ENCODE results near the gene ITPR1.

DNA sequence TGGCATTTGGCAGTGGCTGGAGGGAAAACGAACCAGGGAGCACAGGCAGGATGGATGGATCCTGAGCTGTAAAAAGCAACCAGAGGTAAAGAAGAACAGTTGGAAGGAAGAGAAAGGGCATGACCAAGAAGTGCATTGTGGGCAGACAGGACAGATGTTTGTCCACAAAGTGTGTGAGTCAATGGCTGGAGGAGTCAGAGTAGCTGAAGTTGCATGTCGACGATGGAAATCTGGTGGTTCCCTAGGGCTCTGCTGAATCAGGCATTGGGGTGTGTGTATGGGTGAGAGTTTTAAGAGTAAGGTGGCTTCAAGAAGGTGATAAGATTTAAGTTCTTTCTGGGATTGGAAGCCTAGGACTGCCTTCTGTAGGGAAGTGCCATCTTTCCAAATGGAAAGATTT, 272.1 kb downstream of the ITPR1 start:
- TF ChIP-seq, protein P1, sequence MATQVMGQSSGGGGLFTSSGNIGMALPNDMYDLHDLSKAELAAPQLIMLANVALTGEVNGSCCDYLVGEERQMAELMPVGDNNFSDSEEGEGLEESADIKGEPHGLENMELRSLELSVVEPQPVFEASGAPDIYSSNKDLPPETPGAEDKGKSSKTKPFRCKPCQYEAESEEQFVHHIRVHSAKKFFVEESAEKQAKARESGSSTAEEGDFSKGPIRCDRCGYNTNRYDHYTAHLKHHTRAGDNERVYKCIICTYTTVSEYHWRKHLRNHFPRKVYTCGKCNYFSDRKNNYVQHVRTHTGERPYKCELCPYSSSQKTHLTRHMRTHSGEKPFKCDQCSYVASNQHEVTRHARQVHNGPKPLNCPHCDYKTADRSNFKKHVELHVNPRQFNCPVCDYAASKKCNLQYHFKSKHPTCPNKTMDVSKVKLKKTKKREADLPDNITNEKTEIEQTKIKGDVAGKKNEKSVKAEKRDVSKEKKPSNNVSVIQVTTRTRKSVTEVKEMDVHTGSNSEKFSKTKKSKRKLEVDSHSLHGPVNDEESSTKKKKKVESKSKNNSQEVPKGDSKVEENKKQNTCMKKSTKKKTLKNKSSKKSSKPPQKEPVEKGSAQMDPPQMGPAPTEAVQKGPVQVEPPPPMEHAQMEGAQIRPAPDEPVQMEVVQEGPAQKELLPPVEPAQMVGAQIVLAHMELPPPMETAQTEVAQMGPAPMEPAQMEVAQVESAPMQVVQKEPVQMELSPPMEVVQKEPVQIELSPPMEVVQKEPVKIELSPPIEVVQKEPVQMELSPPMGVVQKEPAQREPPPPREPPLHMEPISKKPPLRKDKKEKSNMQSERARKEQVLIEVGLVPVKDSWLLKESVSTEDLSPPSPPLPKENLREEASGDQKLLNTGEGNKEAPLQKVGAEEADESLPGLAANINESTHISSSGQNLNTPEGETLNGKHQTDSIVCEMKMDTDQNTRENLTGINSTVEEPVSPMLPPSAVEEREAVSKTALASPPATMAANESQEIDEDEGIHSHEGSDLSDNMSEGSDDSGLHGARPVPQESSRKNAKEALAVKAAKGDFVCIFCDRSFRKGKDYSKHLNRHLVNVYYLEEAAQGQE (IDR thresholded peaks at IDR 0.05; ENCODE audit: insufficient read depth in 1 of 2, low read depth in 2 of 2, low read length in 2 of 2), result no peak
- TF ChIP-seq POLR2AphosphoS5 (IDR thresholded peaks at IDR 0.05; ENCODE audit: low read depth, low read length) (no peak), SIN3A (IDR thresholded peaks at IDR 0.05; ENCODE audit: borderline replicate concordance, insufficient read depth, low read length) (no peak), TAF1 (IDR thresholded peaks at IDR 0.05; ENCODE audit: borderline replicate concordance, insufficient read depth, low read length) (no peak)

Data from PFSK-1 (cell line).